GM10248 (cell line): ENCODE measurements around the gene DNM1.

ENCODE experiments used
- CTCF ChIA-PET: fragments of 300-600 bp; sonication (Branson Sonifier 250); formaldehyde crosslinking; extraction: SDS; loops from one replicate; lab custom pipeline; 2021; ENCODE audit warnings: antibody characterized with exemption; lab: Yijun Ruan, JAX
- POLR2A ChIA-PET: fragments of 350-650 bp; sonication (Branson Sonifier 250); formaldehyde crosslinking; extraction: SDS; loops from one replicate; lab custom pipeline; 2020; ENCODE audit warnings: antibody characterized with exemption; lab: Yijun Ruan, JAX
- DNase-seq: peaks from one replicate; pipeline ENCODE4 v3.0.0; 2012; ENCODE audit errors: extremely low spot score
- CTCF ChIP-seq: IDR thresholded peaks from 2 replicates; pipeline ENCODE4 v1.5.1; 2012; ENCODE audit warnings: mild to moderate bottlenecking, low read depth; ENCODE audit errors: extremely low read depth, missing control alignments, control extremely low read depth

Gene DNM1

GRCh38 chr9:128160603-128160987 lies 42.6 kb upstream of the DNM1 start:
- ChIA-PET CTCF (interaction anchor here (0.8 to 1.7 kb wide), 5 partner anchors 10 to 113 kb away, joined by 3 to 5 read pairs (median 4); no protein-coding TSS in a partner anchor), POLR2A (interaction anchor here (1.1 kb wide), 1 partner anchor 32 kb away, joined by 3 read pairs; no protein-coding TSS in a partner anchor)
- peak; percentile 71 for DNase-seq
- no peak for TF ChIP-seq CTCF

GRCh38 chr9:128161215-128161902 lies 41.8 kb upstream of the DNM1 start:
- no peak for DNase-seq
- CTCF ChIA-PET = interaction anchor here (1.0 to 1.7 kb wide), 3 partner anchors 10 to 43 kb away, joined by 3 to 5 read pairs (median 4); no protein-coding TSS in a partner anchor
- TF ChIP-seq CTCF = no peak
- POLR2A ChIA-PET = no interaction called here

- POLR2A ChIA-PET = no interaction called here
- TF ChIP-seq CTCF = no peak
- CTCF ChIA-PET = no interaction called here
- no peak for DNase-seq
Observed at GRCh38 chr9:128162215-128163026, 40.8 kb upstream of the DNM1 start.

DNA sequence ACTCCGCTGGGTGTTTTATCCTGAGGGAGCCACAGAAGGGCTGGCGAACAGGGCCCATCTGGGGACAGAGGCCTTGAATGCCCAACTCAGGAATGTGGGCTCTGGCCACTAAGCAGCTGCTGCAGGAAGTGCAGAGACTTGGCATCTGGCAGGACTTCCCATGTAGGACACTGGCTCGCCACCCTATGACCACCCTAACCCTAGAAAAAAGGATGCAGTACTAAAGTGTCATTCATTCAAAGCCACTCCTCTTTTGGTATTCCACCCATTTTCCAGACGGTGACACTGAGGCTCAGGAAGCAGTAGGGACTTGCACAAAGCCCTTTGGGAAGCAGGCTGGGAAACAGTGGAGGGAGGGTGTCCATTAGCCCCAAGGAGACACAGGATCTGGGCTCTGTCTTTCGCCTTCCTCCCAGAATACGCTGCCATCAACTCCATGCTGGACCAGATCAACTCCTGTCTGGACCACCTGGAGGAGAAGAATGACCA lies 40.1 kb upstream of the DNM1 start:
- CTCF ChIA-PET = no interaction called here
- no peak for TF ChIP-seq CTCF
- DNase-seq = no peak
- POLR2A ChIA-PET = no interaction called here

DNA sequence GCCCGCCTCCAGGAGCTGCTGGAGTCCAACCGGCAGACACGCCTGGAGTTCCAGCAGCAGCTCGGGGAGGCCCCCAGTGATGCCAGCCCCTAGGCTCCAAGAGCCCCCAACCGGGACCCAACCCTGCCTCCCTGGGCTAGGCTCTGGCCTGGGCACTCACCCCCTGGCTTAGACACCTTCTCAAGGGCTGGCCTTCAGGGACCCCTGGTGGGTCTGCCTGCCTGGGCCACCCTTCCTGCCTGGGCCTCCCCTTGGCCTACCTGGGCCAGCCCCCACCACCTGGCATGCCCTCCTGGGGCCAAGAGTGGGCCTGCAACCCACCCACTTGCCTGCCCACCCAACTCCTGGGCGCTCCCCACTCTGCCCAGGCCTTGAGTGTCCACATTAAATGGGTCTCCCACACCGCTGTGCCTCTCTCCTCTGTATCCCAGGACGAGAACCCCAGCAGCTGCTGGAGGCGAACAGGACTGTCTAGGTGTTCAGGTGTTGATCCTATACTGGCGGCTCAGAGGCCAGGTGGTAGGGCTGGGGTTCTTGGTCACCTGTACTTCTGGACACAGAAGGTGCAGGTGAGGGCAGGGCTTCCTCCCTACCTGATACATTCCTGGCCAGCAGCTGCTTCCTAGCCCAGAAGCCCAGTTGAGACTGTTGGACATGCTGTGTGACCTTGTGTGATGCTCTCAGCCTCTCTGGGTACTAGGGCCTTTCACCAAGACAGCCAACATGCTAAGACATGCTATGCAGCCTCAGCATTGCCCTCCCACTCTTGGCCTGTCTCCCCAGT lies 39.5 kb upstream of the DNM1 start:
- TF ChIP-seq CTCF = no peak
- ChIA-PET POLR2A (no interaction called here), CTCF (no interaction called here)
- DNase-seq = no peak
